K562 (cell line): ENCODE results near the gene TAOK2. TPM values are rescaled to one million over a fixed set of nuclear protein-coding genes. Genes with fewer than 3 reads are reported as not detected.

Experiments used
- ATF1 ChIP-seq, 2 experiments: fragments of 450-650 bp in 1 of 2; IDR thresholded peaks; 2 replicates each; pipeline ENCODE4 v1.6.1; 2016; ENCODE audit warnings: missing compliant biosample characterization in 1 of 2, missing genetic modification characterization in 1 of 2
- BRF1 ChIP-seq: IDR thresholded peaks from 3 replicates; pipeline ENCODE4 v1.6.1; 2011; ENCODE audit warnings: borderline replicate concordance, mild to moderate bottlenecking; ENCODE audit not compliant: insufficient read length; ENCODE audit errors: extremely low read depth
- ELF1 ChIP-seq: fragments of 200-800 bp; sonication (Bioruptor generic); IDR thresholded peaks from 2 replicates; pipeline ENCODE4 v1.6.1; 2016; ENCODE audit warnings: missing genetic modification characterization, missing compliant biosample characterization
- FOXK2 ChIP-seq, 2 experiments: fragments of 450-650 bp; IDR thresholded peaks in 1 of 2; conservative IDR thresholded peaks in 1 of 2; 2 replicates each; pipeline ENCODE4 v1.6.1; 2016; ENCODE audit warnings: low read depth in 2 of 2, mild to moderate bottlenecking in 1 of 2
- FOXO4 ChIP-seq: fragments of 450-650 bp; formaldehyde crosslinking; IDR thresholded peaks from 2 replicates; pipeline ENCODE4 v1.4.0; 2020; ENCODE audit warnings: mild to moderate bottlenecking, moderate library complexity
- GABPA ChIP-seq: fragments of 200-800 bp; sonication (Bioruptor generic); conservative IDR thresholded peaks from 2 replicates; pipeline ENCODE4 v1.6.1; 2016; ENCODE audit warnings: low read depth, missing genetic modification characterization, missing compliant biosample characterization
- MAFK ChIP-seq: IDR thresholded peaks from 2 replicates; pipeline ENCODE4 v1.6.1; 2011; ENCODE audit warnings: low read length, improper control_type of control experiment
- MAZ ChIP-seq, 2 experiments: fragments of 450-650 bp in 1 of 2; sonication (generic) in 1 of 2; formaldehyde crosslinking; IDR thresholded peaks in 1 of 2; conservative IDR thresholded peaks in 1 of 2; 2 replicates each; pipeline versions ENCODE4 v1.4.0 to v1.5.0; 2020; ENCODE audit warnings: mild to moderate bottlenecking in 1 of 2, missing genetic modification reagents in 1 of 2
- MXI1 ChIP-seq: IDR thresholded peaks from 2 replicates; pipeline ENCODE4 v1.6.1; 2011; ENCODE audit warnings: low read depth, mild to moderate bottlenecking, improper control_type of control experiment, low read length
- POLR2AphosphoS5 ChIP-seq: IDR thresholded peaks from 2 replicates; pipeline ENCODE4 v1.6.1; 2011; ENCODE audit warnings: mild to moderate bottlenecking, low read depth, low read length, moderate library complexity; ENCODE audit not compliant: control insufficient read depth, insufficient read depth
- RFX1 ChIP-seq: fragments of 450-650 bp; IDR thresholded peaks from 2 replicates; pipeline ENCODE4 v1.6.1; 2016; ENCODE audit warnings: mild to moderate bottlenecking, moderate library complexity
- RNF2 ChIP-seq: sonication (generic); IDR thresholded peaks from 2 replicates; pipeline ENCODE4 v1.6.1; 2016
- SIN3A ChIP-seq, 2 experiments: fragments of 150-350 bp in 1 of 2; IDR thresholded peaks; 2 replicates each; pipeline ENCODE4 v1.6.1; 2011 to 2016; ENCODE audit warnings: borderline replicate concordance in 2 of 2, low read depth in 2 of 2, low read length in 2 of 2, mild to moderate bottlenecking in 2 of 2, moderate library complexity in 2 of 2; ENCODE audit not compliant: control insufficient read depth in 1 of 2
- SP1 ChIP-seq: sonication (generic); formaldehyde crosslinking; IDR thresholded peaks from 2 replicates; pipeline ENCODE4 v1.8.1; 2022; ENCODE audit warnings: mild to moderate bottlenecking, missing genetic modification reagents
- SUPT5H ChIP-seq: fragments of 450-650 bp; IDR thresholded peaks from 2 replicates; pipeline ENCODE4 v1.6.1; 2016
- TAF1 ChIP-seq: IDR thresholded peaks from 2 replicates; pipeline ENCODE4 v1.6.1; 2011; ENCODE audit warnings: mild to moderate bottlenecking, low read length, moderate library complexity; ENCODE audit not compliant: insufficient read depth, control insufficient read depth, severe bottlenecking; ENCODE audit errors: extremely low read depth
- ZBED1 ChIP-seq: IDR thresholded peaks from 2 replicates; pipeline ENCODE4 v1.6.1; 2014
- ZFP36 ChIP-seq: fragments of 150-350 bp; IDR thresholded peaks from 2 replicates; pipeline ENCODE4 v1.6.1; 2018; ENCODE audit warnings: low read length, low read depth; ENCODE audit not compliant: partially characterized antibody
- ZFX ChIP-seq: sonication (generic); formaldehyde crosslinking; IDR thresholded peaks from 2 replicates; pipeline ENCODE4 v1.8.0; 2022; ENCODE audit warnings: mild to moderate bottlenecking, missing genetic modification reagents, moderate library complexity
- ZNF12 ChIP-seq: sonication (generic); formaldehyde crosslinking; IDR thresholded peaks from 2 replicates; pipeline ENCODE4 v1.4.0; 2020; ENCODE audit warnings: mild to moderate bottlenecking, missing genetic modification reagents
- ZNF384 ChIP-seq: IDR thresholded peaks from 2 replicates; pipeline ENCODE4 v1.6.1; 2012; ENCODE audit warnings: low read depth, low read length, improper control_type of control experiment
- ZNF436 ChIP-seq: fragments of 250-450, 450-650 bp; sonication (Bioruptor Pico); formaldehyde crosslinking; IDR thresholded peaks from 2 replicates; pipeline ENCODE4 v1.7.0; 2020; ENCODE audit warnings: mild to moderate bottlenecking
- polyA plus RNA-seq, 8 experiments: library from polyadenylated mRNA; depleted of rRNA in 4 of 8; stranded (reverse) in 5 of 8; unstranded in 3 of 8; fragments of >200 nt; fragmentation: Nextera tagmentation in 2 of 8; fragmentation: Illumina TruSeq in 1 of 8; extraction: Ambion mirVana in 2 of 8; extraction: Trizol in 1 of 8; gene quantifications; 2 replicates each; pipeline versions ENCODE4 v1.2.1 to v1.2.3, GENCODE V29; 2011 to 2014; ENCODE audit warnings: inconsistent platforms in 1 of 8, missing spikeins in 1 of 8
- total RNA-seq, 7 experiments: library from RNA; depleted of rRNA in 6 of 7; stranded (reverse); fragments of >200 nt in 6 of 7; fragmentation: Illumina TruSeq in 2 of 7; extraction: Trizol in 2 of 7; gene quantifications; 2 replicates each; pipeline versions ENCODE4 v1.2.1 to v1.2.3, GENCODE V29; 2011 to 2021; ENCODE audit warnings: low replicate concordance in 1 of 7
- TF ChIP-seq, protein P1 (sequence below): sonication (generic); formaldehyde crosslinking; IDR thresholded peaks from 2 replicates; pipeline ENCODE4 v1.8.0; 2022; ENCODE audit warnings: missing genetic modification reagents, mild to moderate bottlenecking, moderate library complexity, borderline replicate concordance
- TF ChIP-seq, protein P2 (sequence below): fragments of 250-450 bp; sonication (Bioruptor Pico); IDR thresholded peaks from 2 replicates; pipeline ENCODE4 v1.8.0; 2021; ENCODE audit warnings: borderline replicate concordance, mild to moderate bottlenecking, moderate library complexity; ENCODE audit not compliant: poor library complexity, severe bottlenecking

TAOK2 gene
- total and polyA plus RNA-seq, 9 of the 15 experiments (the other 6 are each of a cell fraction or from before 2014, with no cell fraction given): 0.10 to 41.8 (median 13.7) TPM

DNA sequence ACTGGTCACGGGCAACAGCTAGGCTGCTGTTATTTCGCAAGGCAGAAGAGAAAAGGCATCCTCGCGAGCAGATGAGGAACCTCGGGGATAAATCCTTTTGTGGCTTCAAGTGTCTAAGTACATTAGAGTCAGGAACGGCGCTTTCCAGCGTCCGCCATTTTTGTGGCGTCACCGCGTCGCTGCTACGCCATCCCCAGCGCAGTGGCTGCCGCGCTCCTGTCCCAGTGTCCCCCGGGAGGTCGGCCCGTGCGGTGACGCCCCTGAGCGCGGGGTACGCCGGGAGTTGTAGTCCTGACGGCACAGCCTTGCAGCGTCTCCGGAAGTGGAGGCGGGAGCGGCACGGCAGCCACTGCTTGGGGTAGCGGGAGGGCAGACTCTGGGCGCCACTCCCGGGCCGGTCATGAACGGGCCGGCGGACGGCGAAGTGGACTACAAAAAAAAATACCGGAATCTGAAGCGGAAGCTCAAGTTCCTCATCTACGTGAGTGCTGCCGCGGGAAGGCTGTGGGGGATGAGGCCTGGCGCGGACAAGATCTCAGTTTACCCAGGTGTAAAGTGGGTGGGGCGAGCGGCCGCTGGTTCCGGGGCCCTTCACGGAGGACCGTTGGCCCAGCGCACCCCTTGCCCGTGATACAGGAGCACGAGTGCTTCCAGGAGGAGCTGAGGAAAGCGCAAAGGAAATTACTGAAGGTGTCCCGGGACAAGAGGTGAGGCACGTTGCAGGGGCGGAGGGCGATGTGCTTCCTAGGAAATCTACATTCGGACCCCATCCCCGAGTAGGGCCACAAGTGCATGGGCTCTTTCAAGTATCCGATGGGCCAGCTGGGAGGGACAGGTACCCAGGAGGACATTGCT is 22.5 kb downstream of the TAOK2 start, which contains the start of gene INO80E (continued):
- TF ChIP-seq, protein P1, sequence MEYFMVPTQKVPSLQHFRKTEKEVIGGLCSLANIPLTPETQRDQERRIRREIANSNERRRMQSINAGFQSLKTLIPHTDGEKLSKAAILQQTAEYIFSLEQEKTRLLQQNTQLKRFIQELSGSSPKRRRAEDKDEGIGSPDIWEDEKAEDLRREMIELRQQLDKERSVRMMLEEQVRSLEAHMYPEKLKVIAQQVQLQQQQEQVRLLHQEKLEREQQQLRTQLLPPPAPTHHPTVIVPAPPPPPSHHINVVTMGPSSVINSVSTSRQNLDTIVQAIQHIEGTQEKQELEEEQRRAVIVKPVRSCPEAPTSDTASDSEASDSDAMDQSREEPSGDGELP (CRISPR knock-in tag): peak; percentile 81; the same call in 1 of the 2 replicates
- TF ChIP-seq SP1 (CRISPR knock-in tag) (peak; percentile 89), RFX1 (no peak), ZBED1 (no peak), ZNF384 (0 out of 2 replicates have a peak, but pooled peaks have one; percentile 8), MXI1 (0 out of 2 replicates have a peak, but pooled peaks have one; percentile 51), ZFP36 (no peak), FOXK2 (conservative IDR thresholded peaks at IDR 0.05 in 1 of 2, IDR thresholded peaks at IDR 0.05 in 1 of 2; ENCODE audit: low read depth in 2 of 2) (peak; percentile 58 to 80; a peak in 3 of 4 replicates), SUPT5H (peak; percentile 81), ZNF12 (peak; percentile 2; the same call in 1 of the 2 replicates), BRF1 (no peak), TAF1 (peak; percentile 76), MAZ (CRISPR knock-in tag; conservative IDR thresholded peaks at IDR 0.05 in 1 of 2, IDR thresholded peaks at IDR 0.05 in 1 of 2) (peak; percentile 45 to 84; a peak in 2 of 4 replicates), FOXO4 (CRISPR knock-in tag) (no peak), GABPA (tag) (peak; percentile 90), ELF1 (tag) (peak; percentile 97), SIN3A (IDR thresholded peaks at IDR 0.05; ENCODE audit: borderline replicate concordance in 2 of 2, control insufficient read depth in 1 of 2, low read depth in 2 of 2, low read length in 2 of 2) (peak in 1 of 2 experiments; percentile 58; a peak in 1 of 4 replicates), RNF2 (0 out of 2 replicates have a peak, but pooled peaks have one; percentile 26), POLR2AphosphoS5 (peak; percentile 37; the same call in 1 of the 2 replicates), ZFX (CRISPR knock-in tag) (peak; percentile 69), ZNF436 (CRISPR knock-in tag) (no peak), ATF1 (CRISPR knock-in tag; IDR thresholded peaks at IDR 0.05) (peak; percentile 75; the same call in 1 of the 2 replicates), ATF1 (tag; IDR thresholded peaks at IDR 0.05) (peak; percentile 99), MAFK (0 out of 2 replicates have a peak, but pooled peaks have one; percentile 19)
- TF ChIP-seq, protein P2, sequence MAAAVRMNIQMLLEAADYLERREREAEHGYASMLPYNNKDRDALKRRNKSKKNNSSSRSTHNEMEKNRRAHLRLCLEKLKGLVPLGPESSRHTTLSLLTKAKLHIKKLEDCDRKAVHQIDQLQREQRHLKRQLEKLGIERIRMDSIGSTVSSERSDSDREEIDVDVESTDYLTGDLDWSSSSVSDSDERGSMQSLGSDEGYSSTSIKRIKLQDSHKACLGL (CRISPR knock-in tag): no peak
